B cell (primary cell): Measurements from ENCODE around the gene RINL. TPM values are rescaled to one million over a fixed set of nuclear protein-coding genes. Genes with fewer than 3 reads are reported as not detected.

Source experiments
- ATAC-seq: fragments of 200-7000 bp; cut with Tn5 transposase; one replicate; pipeline ENCODE4 v1.10.0; 2021; ENCODE audit warnings: low read depth, mild to moderate bottlenecking, moderate number of reproducible peaks, moderate library complexity
- CTCF ChIA-PET: fragments of 350-600 bp; sonication (Branson Sonifier 250); formaldehyde crosslinking; loops from one replicate; lab custom pipeline; 2021; ENCODE audit warnings: antibody characterized with exemption, inconsistent platforms; lab: Charles Lee
- POLR2A ChIA-PET: fragments of 350-600 bp; sonication (Branson Sonifier 250); formaldehyde crosslinking; loops from one replicate; lab custom pipeline; 2021; ENCODE audit warnings: antibody characterized with exemption; lab: Charles Lee
- DNase-seq: peaks from one replicate; pipeline ENCODE4 v3.0.0; 2013
- H2AFZ ChIP-seq: 2 replicates; pipeline ENCODE4 v1.6.1; 2012; ENCODE audit warnings: mild to moderate bottlenecking, low read depth, low read length; ENCODE audit not compliant: insufficient read depth, poor library complexity, severe bottlenecking
- H3K27ac ChIP-seq, 2 donors: 1 replicate in 1 of 2; 2 replicates in 1 of 2; pipeline ENCODE4 v1.5.1; 2012 to 2013; ENCODE audit warnings: low read length in 2 of 2, mild to moderate bottlenecking in 2 of 2, moderate library complexity in 1 of 2
- H3K27me3 ChIP-seq, 4 experiments: fragments of 200-600 bp in 1 of 4; sonication (generic) in 1 of 4; replicated peaks in 1 of 4; 1 replicate in 2 of 4; 2 replicates in 2 of 4; pipeline versions ENCODE4 v1.6.1 to v1.7.0; 2013 to 2016; ENCODE audit warnings: low read length in 3 of 4, mild to moderate bottlenecking in 2 of 4, mixed read lengths in 1 of 4, moderate library complexity in 1 of 4; ENCODE audit not compliant: insufficient read depth in 4 of 4, control insufficient read depth in 3 of 4; ENCODE audit errors: control extremely low read depth in 1 of 4
- H3K36me3 ChIP-seq, 2 experiments: replicated peaks in 1 of 2; 1 replicate in 1 of 2; 2 replicates in 1 of 2; pipeline versions ENCODE4 v1.6.1 to v1.7.1; 2013; ENCODE audit warnings: low read length in 1 of 2; ENCODE audit not compliant: insufficient read depth in 2 of 2, control insufficient read depth in 1 of 2; ENCODE audit errors: control extremely low read depth in 1 of 2, extremely low read depth in 1 of 2
- H3K4me1 ChIP-seq, 2 donors: fragments of 200-600 bp in 1 of 2; sonication (generic) in 1 of 2; 1 replicate in 1 of 2; 2 replicates in 1 of 2; pipeline versions ENCODE4 v1.5.1 to v1.6.1; 2013 to 2017; ENCODE audit warnings: low read length in 2 of 2; ENCODE audit not compliant: control insufficient read depth in 2 of 2, insufficient read depth in 2 of 2
- H3K4me2 ChIP-seq: replicated peaks from 2 replicates; pipeline ENCODE3; 2012; ENCODE audit warnings: mild to moderate bottlenecking, low read depth, low read length; ENCODE audit not compliant: poor library complexity, severe bottlenecking
- H3K4me3 ChIP-seq, 5 experiments: fragments of 200-600 bp in 1 of 5; sonication (generic) in 1 of 5; 1 replicate in 3 of 5; 2 replicates in 2 of 5; pipeline versions ENCODE4 v1.5.1 to v1.7.0; 2011 to 2016; ENCODE audit warnings: low read length in 4 of 5, mild to moderate bottlenecking in 4 of 5, low read depth in 2 of 5, control low read depth in 1 of 5, moderate library complexity in 1 of 5; ENCODE audit not compliant: insufficient read depth in 1 of 5; ENCODE audit errors: control extremely low read depth in 1 of 5, extremely low read depth in 1 of 5
- H3K79me2 ChIP-seq: fragments of 200-600 bp; sonication (generic); one replicate; pipeline ENCODE4 v1.6.0; 2016; ENCODE audit warnings: low read length; ENCODE audit not compliant: control insufficient read depth, insufficient read depth
- H3K9ac ChIP-seq: fragments of 200-600 bp; sonication (generic); 2 replicates; pipeline ENCODE4 v1.6.1; 2017; ENCODE audit warnings: mild to moderate bottlenecking, low read length, moderate library complexity
- H3K9me3 ChIP-seq, 3 donors: one replicate each; pipeline versions ENCODE4 v1.6.1 to v1.7.1; 2013; ENCODE audit warnings: low read length in 2 of 3; ENCODE audit not compliant: control insufficient read depth in 2 of 3, insufficient read depth in 1 of 3; ENCODE audit errors: control extremely low read depth in 1 of 3
- H4K20me1 ChIP-seq: 2 replicates; pipeline ENCODE4 v1.6.0; 2012; ENCODE audit warnings: mild to moderate bottlenecking, low read length; ENCODE audit not compliant: insufficient read depth, control insufficient read depth, poor library complexity, severe bottlenecking
- H3K27ac Mint-ChIP-seq: one replicate; pipeline ENCODE4 v1.8.0; 2021; ENCODE audit warnings: mixed read lengths
- H3K27me3 Mint-ChIP-seq: one replicate; pipeline ENCODE4 v1.8.0; 2021; ENCODE audit warnings: mixed read lengths
- H3K4me1 Mint-ChIP-seq: one replicate; pipeline ENCODE4 v1.8.0; 2021; ENCODE audit warnings: mixed read lengths
- H3K4me3 Mint-ChIP-seq: one replicate; pipeline ENCODE4 v1.8.0; 2021; ENCODE audit warnings: mixed read lengths
- H3K9me3 Mint-ChIP-seq: one replicate; pipeline ENCODE4 v1.8.0; 2022; ENCODE audit warnings: mixed read lengths; ENCODE audit not compliant: insufficient read depth
- CTCF ChIP-seq: fragments of 200-600 bp; IDR thresholded peaks from one replicate; pipeline ENCODE4 v1.8.0; 2022; ENCODE audit warnings: antibody characterized with exemption, mild to moderate bottlenecking
- EZH2 ChIP-seq: IDR thresholded peaks from 2 replicates; pipeline ENCODE4 v1.6.1; 2012; ENCODE audit warnings: borderline replicate concordance, low read depth, mild to moderate bottlenecking, moderate library complexity, low read length; ENCODE audit not compliant: insufficient read depth, poor library complexity, severe bottlenecking
- WGBS: methylation state at CpG from one replicate; pipeline ENCODE4 v1.1.5; 2013; ENCODE audit warnings: missing lambda C conversion rate; ENCODE audit not compliant: insufficient coverage; 5-methylcytosine and 5-hydroxymethylcytosine counted together
- intact Hi-C: fragments of 100-400 bp; cut with micrococcal nuclease; formaldehyde crosslinking; loops from one replicate; pipeline ENCODE4 v1.10.0; 2022
- polyA plus RNA-seq: library from polyadenylated mRNA; depleted of rRNA; stranded (reverse); fragments of >200 nt; gene quantifications from 2 replicates; pipeline ENCODE4 v1.2.3, GENCODE V29; 2012
- total RNA-seq, 2 donors: library from RNA; stranded (reverse); fragments of 120-200 nt in 1 of 2; gene quantifications; 1 replicate in 1 of 2; 2 replicates in 1 of 2; pipeline versions ENCODE4 v1.2.3 to v1.2.4, GENCODE V29; 2013 to 2022

RINL gene
- total and polyA plus RNA-seq, 2 donors (not counting 1 experiment from before 2014, with no cell fraction given), result 67.0 to 113 TPM

GRCh38 chr19:38880076-38880881 lies 2.2 kb upstream of the RINL start:
- DNase-seq (no peak), ATAC-seq (no peak)
- H3K9me3 Mint-ChIP-seq, result no peaks in the 10 kb centered on the region
- POLR2A ChIA-PET, result interaction anchor here (1.1 to 4.2 kb wide), 2 partner anchors 11 to 29 kb away, joined by 3 to 23 read pairs; no protein-coding TSS in a partner anchor
- Histone ChIP-seq H4K20me1 (no peaks in the 10 kb centered on the region), H3K9me3 (no peaks in the 10 kb centered on the region), H3K27ac (peak overlapping the region; percentile 94 to 98), H3K4me3 (no peak overlapping the region), H3K36me3 (peaks cover 0 to 15% of the 10 kb centered on the region in 2 experiments), H3K4me2 (no peak overlapping the region), H3K4me1 (peaks cover 35 to 44% of the 10 kb centered on the region in 2 donors), H3K9ac (no peak overlapping the region), H3K27me3 (no peaks in the 10 kb centered on the region), H2AFZ (no peak overlapping the region), H3K79me2 (peaks cover 12% of the 10 kb centered on the region)
- H3K27me3 Mint-ChIP-seq, result no peaks in the 10 kb centered on the region
- H3K4me1 Mint-ChIP-seq, result peaks cover 41% of the 10 kb centered on the region
- no peak for TF ChIP-seq CTCF
- TF ChIP-seq EZH2, result no peak
- CTCF ChIA-PET, result interaction anchor here (1.0 to 4.0 kb wide), 4 partner anchors 10 to 49 kb away, joined by 3 to 21 read pairs (median 12); partner anchors contain the start of gene ECH1
- no peak overlapping the region for H3K4me3 Mint-ChIP-seq
- H3K27ac Mint-ChIP-seq, result peak overlapping the region; percentile 100
- intact Hi-C loops, result no loop called here
- 98% methylated on average over 13 of the region's 19 CpGs for WGBS

- Histone ChIP-seq H3K27me3 (no peaks in the 10 kb centered on the region), H3K79me2 (peaks cover 12% of the 10 kb centered on the region), H2AFZ (peak overlapping the region; percentile 86), H3K9ac (peak overlapping the region; percentile 70), H3K9me3 (no peaks in the 10 kb centered on the region), H3K27ac (peak overlapping the region; percentile 94 to 98), H3K4me2 (peak overlapping the region; percentile 92), H3K4me1 (peaks cover 35 to 44% of the 10 kb centered on the region in 2 donors), H3K4me3 (peak overlapping the region in 1 of 5 experiments; percentile 73), H4K20me1 (no peaks in the 10 kb centered on the region), H3K36me3 (peaks cover 0 to 15% of the 10 kb centered on the region in 2 experiments)
- WGBS, result 94% methylated on average over 8 of the region's 11 CpGs
- ChIA-PET CTCF (interaction anchor here (0.9 to 5.8 kb wide), 8 partner anchors 8 to 477 kb away, joined by 3 to 43 read pairs (median 12); partner anchors contain the start of genes ECH1 and FAM98C), POLR2A (interaction anchor here (0.9 to 4.2 kb wide), 3 partner anchors 9 to 31 kb away, joined by 3 to 24 read pairs (median 23); partner anchors contain the start of gene HNRNPL)
- no peaks in the 10 kb centered on the region for H3K27me3 Mint-ChIP-seq
- H3K27ac Mint-ChIP-seq, result peak overlapping the region; percentile 100
- H3K9me3 Mint-ChIP-seq, result no peaks in the 10 kb centered on the region
- H3K4me1 Mint-ChIP-seq, result peaks cover 41% of the 10 kb centered on the region
- no peak overlapping the region for H3K4me3 Mint-ChIP-seq
- TF ChIP-seq EZH2 (no peak), CTCF (no peak)
- intact Hi-C loops, result loop anchor here (2.0 kb wide), 2 partner anchors 15 to 19 kb away; partner anchors contain the start of genes NFKBIB and SIRT2
- DNase-seq, result no peak
- no peak for ATAC-seq
Measured at GRCh38 chr19:38879400-38879751, 1.3 kb upstream of the RINL start.
